B cell (primary cell): ENCODE data around the gene TANC1.

Experiments used
- CTCF ChIP-seq: fragments of 200-600 bp; IDR thresholded peaks from one replicate; pipeline ENCODE4 v1.8.0; 2022; ENCODE audit warnings: antibody characterized with exemption, mild to moderate bottlenecking
- EZH2 ChIP-seq: IDR thresholded peaks from 2 replicates; pipeline ENCODE4 v1.6.1; 2012; ENCODE audit warnings: borderline replicate concordance, low read depth, mild to moderate bottlenecking, moderate library complexity, low read length; ENCODE audit not compliant: insufficient read depth, poor library complexity, severe bottlenecking

GRCh38 chr2:159224061-159224813 is 255.8 kb downstream of the TANC1 start:
- TF ChIP-seq EZH2 (no peak), CTCF (no peak)
